GM18870 (cell line): Measurements from ENCODE around the gene FGGY.
"Not testable (repeated sequence)": the region's sequence is repeated elsewhere in the genome, so short reads cannot be mapped to it uniquely, and the experiment has no call there.

Source experiments
- ATAC-seq: cut with Tn5 transposase; IDR thresholded peaks from one replicate; pipeline ENCODE4 v1.9.1; 2021; ENCODE audit warnings: moderate library complexity; ENCODE audit not compliant: unreplicated experiment

The FGGY gene

DNA sequence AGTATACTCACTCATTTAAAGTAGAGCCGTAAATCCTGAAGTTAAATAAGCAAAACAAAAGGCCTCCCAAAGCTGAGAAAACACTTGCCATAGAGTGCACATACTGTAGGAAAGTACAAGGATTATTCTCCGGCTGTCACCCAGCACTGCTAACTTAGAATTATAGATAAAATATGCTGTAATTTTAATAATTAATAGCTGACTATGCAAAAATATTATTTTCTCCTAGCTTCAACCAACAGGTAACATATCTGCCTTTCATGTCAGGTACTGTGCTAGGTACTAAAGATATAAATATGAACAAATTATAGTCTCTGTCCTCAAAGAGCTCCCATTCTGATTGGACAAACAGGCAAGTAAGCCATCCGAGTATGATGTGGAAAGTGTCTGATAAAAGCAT, 233.2 kb downstream of the FGGY start:
- no peak for ATAC-seq

DNA sequence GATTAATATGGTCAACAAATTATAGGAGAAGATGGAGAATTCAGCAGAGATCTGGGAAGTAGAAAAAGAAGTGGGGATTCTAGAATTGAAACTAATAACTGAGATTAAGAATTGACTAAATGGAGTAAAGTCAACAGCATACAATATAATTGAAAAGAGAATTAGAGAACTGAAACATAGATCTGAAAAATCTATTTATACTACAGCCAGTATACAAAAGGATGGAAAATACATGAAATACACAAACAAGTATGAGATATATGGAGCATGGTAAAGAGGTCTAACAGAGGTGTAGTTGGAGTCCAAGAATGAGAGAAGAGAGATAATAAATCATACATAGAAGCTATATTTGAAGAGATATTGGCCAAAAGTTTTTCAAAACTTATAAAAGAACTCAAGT, 235.2 kb downstream of the FGGY start:
- ATAC-seq, result no peak

DNA sequence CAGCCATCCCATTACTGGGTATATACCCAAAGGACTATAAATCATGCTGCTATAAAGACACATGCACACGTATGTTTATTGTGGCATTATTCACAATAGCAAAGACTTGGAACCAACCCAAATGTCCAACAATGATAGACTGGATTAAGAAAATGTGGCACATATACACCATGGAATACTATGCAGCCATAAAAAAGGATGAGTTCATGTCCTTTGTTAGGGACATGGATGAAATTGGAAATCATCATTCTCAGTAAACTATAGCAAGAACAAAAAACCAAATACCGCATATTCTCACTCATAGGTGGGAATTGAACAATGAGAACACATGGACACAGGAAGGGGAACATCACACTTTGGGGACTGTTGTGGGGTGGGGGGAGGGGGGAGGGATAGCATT, 241.6 kb downstream of the FGGY start:
- not testable (repeated sequence) for ATAC-seq

- no peak for ATAC-seq
These were observed 243.2 kb downstream of the FGGY start for GRCh38 chr1:59539961-59540681.

GRCh38 chr1:59541161-59541560, 244.3 kb downstream of the FGGY start:
- no peak for ATAC-seq

DNA sequence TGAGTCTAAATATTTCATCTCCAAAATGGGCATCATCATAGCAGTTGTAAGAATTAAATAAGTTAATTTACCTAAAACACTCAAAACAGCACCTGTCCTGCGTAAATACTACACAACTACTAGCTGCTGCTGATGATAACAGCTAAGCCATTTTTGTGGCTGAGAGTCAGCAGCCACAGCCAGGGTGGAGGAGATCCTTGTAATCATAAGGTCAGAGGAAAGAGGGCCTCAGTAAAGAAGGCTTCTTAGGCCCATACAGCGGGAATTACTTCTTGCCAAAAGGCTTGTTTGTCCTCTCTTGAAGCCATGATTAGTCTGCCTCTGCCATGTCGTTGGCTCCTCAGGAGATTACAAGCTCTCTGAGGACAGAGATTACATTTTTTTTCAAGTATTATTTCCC, 245.0 kb downstream of the FGGY start:
- ATAC-seq, result no peak

- ATAC-seq, result no peak
These were observed 246.3 kb downstream of the FGGY start for GRCh38 chr1:59543211-59543668.

GRCh38 chr1:59544615-59545293, 247.9 kb downstream of the FGGY start:
- ATAC-seq, result no peak

GRCh38 chr1:59545830-59546229, 248.9 kb downstream of the FGGY start:
- ATAC-seq, result no peak

- ATAC-seq, result no peak
These were observed 252.4 kb downstream of the FGGY start for GRCh38 chr1:59549066-59549837.

DNA sequence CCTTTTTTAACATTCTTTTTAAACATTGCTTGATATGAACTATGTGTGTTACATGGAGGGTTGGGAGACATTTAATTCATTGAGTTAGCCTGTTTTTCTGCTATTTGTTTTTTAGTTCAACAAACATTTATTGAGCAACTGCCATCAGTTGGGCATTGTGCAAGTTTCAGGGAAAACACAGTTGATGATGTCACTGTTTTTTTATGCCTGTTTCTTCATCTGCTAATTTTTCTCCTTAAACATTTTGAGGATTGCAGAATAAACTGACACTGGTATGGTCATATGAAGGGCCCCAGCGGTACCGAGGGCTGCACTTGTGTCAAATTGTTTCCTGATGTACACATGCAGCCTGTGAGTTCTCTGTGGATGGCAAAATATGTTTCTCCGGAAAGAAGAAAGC, 253.0 kb downstream of the FGGY start:
- no peak for ATAC-seq

DNA sequence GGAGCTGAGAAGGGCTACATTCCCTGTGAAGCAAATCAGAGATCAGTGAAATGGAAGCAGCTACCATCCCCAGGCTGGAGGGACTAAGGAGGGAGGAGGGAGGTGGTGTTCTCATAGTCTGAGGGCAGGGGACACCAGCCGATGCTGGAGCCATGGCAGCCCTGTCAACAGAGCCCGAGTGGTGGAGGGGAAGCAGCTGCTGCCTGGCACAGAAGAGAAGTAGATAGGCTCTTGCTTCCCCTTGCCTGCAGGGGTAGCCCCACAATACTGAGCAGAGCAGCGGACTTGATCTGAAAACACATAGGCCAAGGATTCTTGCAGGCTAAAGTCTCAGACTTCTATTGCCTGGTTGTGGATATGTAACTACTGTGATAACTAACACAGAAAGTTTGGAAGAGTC, 255.1 kb downstream of the FGGY start:
- no peak for ATAC-seq

GRCh38 chr1:59553371-59553770, 256.5 kb downstream of the FGGY start:
- no peak for ATAC-seq

GRCh38 chr1:59554011-59554663, 257.2 kb downstream of the FGGY start:
- no peak for ATAC-seq

- ATAC-seq, result no peak
These were observed 257.9 kb downstream of the FGGY start for GRCh38 chr1:59554752-59555151.

DNA sequence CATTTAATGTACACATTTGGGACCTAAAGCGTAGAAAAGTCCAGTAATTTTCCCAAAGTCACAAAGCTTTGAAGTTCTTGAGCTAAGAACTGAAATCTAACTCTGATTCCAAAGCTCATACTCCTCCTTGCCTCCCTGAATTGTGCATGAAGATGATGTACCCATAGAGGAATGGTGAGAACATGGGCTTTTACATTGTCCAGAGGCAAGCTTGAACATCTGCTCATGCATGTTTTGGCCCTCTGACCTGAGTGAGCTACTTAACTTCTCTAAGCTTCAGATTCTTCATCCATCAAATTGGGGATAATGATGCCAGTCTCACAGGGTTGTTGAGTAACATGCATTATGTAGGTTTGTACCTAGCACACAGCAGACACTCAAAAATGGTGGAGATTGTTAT, 259.5 kb downstream of the FGGY start:
- ATAC-seq, result no peak

GRCh38 chr1:59556802-59557548, 260.1 kb downstream of the FGGY start:
- ATAC-seq, result no peak

- ATAC-seq, result no peak
These were observed 260.6 kb downstream of the FGGY start for GRCh38 chr1:59557549-59557885.

DNA sequence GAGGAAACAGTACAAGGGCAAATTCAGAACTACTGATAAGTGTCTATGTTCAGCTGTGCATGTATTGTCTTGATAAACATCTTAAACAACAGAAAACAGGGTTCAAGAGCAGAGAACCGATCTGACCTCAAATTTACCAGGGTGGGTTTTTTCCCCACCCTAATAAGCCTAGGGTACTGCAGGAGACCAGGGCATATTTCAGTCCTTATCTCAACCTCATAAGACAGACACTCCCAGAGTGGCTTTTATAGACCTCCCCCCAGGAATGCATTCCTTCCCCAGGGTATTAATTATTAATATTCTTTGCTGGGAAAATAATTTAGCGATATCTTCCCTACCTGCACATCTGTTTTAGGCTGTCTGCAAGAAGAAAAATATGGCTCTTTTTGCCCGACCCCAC, 261.7 kb downstream of the FGGY start:
- not testable (repeated sequence) for ATAC-seq

- ATAC-seq, result no peak
These were observed 264.0 kb downstream of the FGGY start for GRCh38 chr1:59560807-59561450.
